Raji (cell line): ENCODE results near the gene MUC5B.

Experiments used
- POLR2A ChIP-seq: IDR thresholded peaks from 2 replicates; pipeline ENCODE4 v1.6.1; 2011; ENCODE audit warnings: low read depth, low read length, control low read depth; ENCODE audit not compliant: insufficient read depth

MUC5B gene

GRCh38 chr11:1310318-1310687, 87.4 kb downstream of the MUC5B start:
- no peak for TF ChIP-seq POLR2A

DNA sequence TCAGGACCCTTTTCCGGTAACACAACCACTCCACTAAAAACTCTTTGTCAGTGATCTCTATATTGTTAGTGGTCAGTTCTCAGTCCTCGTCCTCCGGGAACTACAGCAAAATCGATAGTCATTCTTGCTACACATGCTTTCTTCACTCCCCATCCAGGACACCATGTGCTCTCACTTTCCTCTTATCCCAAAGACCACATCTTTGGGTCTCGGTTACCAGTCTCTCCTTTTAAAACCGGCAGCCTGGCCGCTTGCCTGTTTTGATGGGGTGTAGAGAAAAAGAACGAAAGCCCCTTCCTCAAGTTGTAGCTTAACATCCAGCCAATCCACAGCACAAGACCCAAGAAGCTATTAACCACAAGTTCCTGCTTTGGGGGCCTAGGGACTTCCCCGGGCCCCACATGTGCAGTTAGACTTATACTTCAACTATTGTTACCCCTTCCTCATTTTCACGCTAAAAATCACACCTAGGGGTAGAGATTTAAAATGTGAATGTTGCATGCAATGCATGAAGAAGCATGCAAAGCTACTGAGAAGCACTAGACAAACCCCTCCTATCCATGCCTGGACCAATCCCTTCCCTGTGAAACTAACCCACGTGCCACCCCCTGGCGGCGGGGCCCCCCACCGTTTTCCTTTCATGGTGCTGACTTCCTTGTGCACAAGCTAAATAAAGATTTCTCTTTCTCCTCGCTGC, 88.1 kb downstream of the MUC5B start:
- no peak for TF ChIP-seq POLR2A
